ENCODE measurements around the gene DHDDS. TPM values are rescaled to one million over a fixed set of nuclear protein-coding genes. Genes with fewer than 3 reads are reported as not detected.

The DHDDS gene
- total RNA-seq, 2 experiments from 2014 or later: 33.3 to 36.9 TPM

DNA sequence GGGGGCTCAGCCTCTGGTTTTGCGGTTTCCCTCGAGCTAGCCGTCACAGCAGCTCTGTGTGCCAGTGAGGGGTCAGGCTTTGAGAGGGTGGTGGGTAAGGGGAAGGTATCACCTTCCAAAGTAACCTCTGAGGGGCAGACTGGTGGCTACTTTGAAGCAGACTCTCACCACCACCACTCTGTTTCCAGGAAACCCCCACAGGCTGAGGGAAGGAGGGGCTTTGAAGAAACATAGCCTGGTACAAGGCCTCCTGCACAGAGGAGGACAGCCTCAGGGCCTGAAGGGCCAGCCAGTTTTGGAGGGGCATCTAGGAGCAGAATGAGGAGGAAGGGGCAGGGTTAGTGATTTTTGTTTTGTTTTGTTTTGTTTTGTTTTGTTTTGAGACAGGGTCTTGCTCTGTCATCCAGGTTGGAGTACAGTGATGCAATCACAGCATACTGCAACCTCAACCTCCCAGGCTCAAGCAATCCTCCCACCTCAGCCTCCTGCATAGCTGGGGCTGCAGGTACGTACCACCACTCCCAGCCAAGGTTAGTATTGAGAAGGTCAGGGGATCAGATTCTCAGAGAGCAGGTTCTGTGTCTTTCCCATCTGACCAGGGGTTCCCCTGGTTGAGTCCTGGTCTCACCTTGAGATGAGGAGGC, 42.4 kb upstream of the DHDDS start:
- peak; percentile 41 for ATAC-seq
- CTCF ChIA-PET: interaction anchor here (0.9 to 4.2 kb wide), 7 partner anchors 11 to 220 kb away, joined by 3 to 30 read pairs (median 4); partner anchors contain the start of gene ZNF593
- intact Hi-C loops (cut with micrococcal nuclease): loop anchor here (5.0 kb wide), 2 partner anchors 32 to 112 kb away; no protein-coding TSS in a partner anchor
- Mint-ChIP-seq H3K9me3 (no peaks in the 10 kb centered on the region), H3K36me3 (ENCODE audit: low read depth) (no peaks in the 10 kb centered on the region), H3K4me1 (ENCODE audit: low read depth) (peaks cover 46% of the 10 kb centered on the region), H3K4me3 (no peak overlapping the region), H3K27me3 (no peaks in the 10 kb centered on the region), H3K27ac (peak overlapping the region; percentile 57)
- TF ChIP-seq, protein P1, sequence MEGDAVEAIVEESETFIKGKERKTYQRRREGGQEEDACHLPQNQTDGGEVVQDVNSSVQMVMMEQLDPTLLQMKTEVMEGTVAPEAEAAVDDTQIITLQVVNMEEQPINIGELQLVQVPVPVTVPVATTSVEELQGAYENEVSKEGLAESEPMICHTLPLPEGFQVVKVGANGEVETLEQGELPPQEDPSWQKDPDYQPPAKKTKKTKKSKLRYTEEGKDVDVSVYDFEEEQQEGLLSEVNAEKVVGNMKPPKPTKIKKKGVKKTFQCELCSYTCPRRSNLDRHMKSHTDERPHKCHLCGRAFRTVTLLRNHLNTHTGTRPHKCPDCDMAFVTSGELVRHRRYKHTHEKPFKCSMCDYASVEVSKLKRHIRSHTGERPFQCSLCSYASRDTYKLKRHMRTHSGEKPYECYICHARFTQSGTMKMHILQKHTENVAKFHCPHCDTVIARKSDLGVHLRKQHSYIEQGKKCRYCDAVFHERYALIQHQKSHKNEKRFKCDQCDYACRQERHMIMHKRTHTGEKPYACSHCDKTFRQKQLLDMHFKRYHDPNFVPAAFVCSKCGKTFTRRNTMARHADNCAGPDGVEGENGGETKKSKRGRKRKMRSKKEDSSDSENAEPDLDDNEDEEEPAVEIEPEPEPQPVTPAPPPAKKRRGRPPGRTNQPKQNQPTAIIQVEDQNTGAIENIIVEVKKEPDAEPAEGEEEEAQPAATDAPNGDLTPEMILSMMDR (IDR thresholded peaks at IDR 0.05): no peak
- DNase-seq: peak; percentile 35
- POLR2A ChIA-PET: interaction anchor here (1.1 to 1.9 kb wide), 2 partner anchors 10 to 155 kb away, joined by 3 to 6 read pairs; partner anchors contain the start of gene CEP85

DNA sequence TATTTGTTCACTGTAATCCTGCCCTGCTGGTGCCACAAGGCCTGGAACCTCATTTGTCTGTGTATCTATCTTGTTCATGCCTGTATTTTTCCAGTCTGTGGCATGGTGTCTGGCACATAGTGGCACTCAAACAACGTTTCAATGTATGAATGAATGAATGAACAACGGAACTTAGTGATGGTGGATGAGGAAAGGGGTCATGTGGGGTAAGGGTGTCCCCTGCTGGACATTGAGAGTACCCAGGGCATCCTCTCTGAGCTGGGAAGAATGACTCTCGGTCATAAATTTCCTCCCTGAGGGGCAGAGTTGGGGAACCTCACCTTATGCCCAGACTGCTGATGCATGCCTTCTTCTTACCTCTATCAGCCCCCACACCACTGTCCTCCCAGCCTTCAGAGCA, 40.7 kb upstream of the DHDDS start:
- Mint-ChIP-seq H3K27ac (no peak overlapping the region), H3K4me1 (ENCODE audit: low read depth) (peaks cover 40% of the 10 kb centered on the region), H3K9me3 (no peaks in the 10 kb centered on the region), H3K27me3 (no peaks in the 10 kb centered on the region), H3K4me3 (no peak overlapping the region), H3K36me3 (ENCODE audit: low read depth) (no peaks in the 10 kb centered on the region)
- DNase-seq (peak; percentile 71), ATAC-seq (peak; percentile 69)
- TF ChIP-seq, protein P1 (IDR thresholded peaks at IDR 0.05): peak; percentile 82
- intact Hi-C loops (cut with micrococcal nuclease): loop anchor here (5.0 kb wide), 1 partner anchor 34 kb away; no protein-coding TSS in a partner anchor
- POLR2A ChIA-PET: interaction anchor here (1.0 to 1.9 kb wide), 2 partner anchors 13 to 103 kb away, joined by 3 to 6 read pairs; no protein-coding TSS in a partner anchor
- CTCF ChIA-PET: interaction anchor here (0.7 to 4.2 kb wide), 21 partner anchors 9 to 290 kb away, joined by 3 to 30 read pairs (median 4); partner anchors contain the start of genes CD52 and CEP85

DNA sequence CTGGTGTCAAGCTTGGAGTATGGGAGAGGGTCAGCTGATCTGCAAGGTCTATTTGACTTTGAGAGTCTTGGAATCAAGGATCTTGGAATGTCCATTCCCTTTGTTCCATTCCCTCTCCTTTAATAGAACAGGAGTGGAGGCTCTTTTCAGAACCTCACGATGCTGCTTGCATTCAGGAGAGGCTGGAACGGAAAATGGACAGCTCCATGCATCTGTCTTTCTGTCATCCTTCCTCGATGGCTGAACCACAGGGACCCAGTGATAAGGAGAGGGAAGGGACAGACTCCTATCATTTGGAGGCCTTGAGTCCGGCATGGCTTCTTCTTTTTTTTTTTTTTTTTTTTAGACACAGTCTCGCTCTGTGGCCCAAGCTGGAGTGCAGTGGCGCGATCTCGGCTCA, 36.4 kb upstream of the DHDDS start:
- H3K4me1 Mint-ChIP-seq (ENCODE audit: low read depth): peaks cover 15% of the 10 kb centered on the region
- no peak for DNase-seq
- no peak overlapping the region for H3K4me3 Mint-ChIP-seq
- no peaks in the 10 kb centered on the region for H3K27me3 Mint-ChIP-seq
- intact Hi-C loops (cut with micrococcal nuclease): no loop called here
- CTCF ChIA-PET: interaction anchor here (0.7 to 3.2 kb wide), 13 partner anchors 11 to 161 kb away, joined by 3 to 15 read pairs (median 4); partner anchors contain the start of gene CD52
- POLR2A ChIA-PET: interaction anchor here (1.2 kb wide), 1 partner anchor 20 kb away, joined by 4 read pairs; no protein-coding TSS in a partner anchor
- no peaks in the 10 kb centered on the region for H3K36me3 Mint-ChIP-seq (ENCODE audit: low read depth)
- H3K27ac Mint-ChIP-seq: no peak overlapping the region
- ATAC-seq: no peak
- no peaks in the 10 kb centered on the region for H3K9me3 Mint-ChIP-seq
- TF ChIP-seq, protein P1 (IDR thresholded peaks at IDR 0.05): no peak

DNA sequence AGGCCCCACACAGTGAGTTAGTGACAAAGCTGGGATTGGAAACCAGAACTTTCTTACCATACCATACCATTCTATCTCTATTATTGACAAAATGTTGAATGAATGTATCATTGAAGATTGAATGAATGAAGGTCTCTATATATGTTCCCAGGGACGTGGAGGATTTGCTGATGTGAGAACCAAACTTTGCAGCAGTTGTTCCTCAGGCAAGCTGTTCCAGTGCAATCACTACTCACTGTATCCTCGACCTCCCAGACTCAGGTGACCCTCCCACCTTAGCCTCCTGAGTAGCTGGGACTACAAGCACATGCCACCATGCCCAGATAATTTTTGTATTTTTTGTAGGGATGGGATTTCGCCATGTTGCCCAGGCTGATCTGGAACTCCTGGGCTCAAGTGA, 33.1 kb upstream of the DHDDS start:
- intact Hi-C loops (cut with micrococcal nuclease): no loop called here
- DNase-seq (no peak), ATAC-seq (no peak)
- TF ChIP-seq, protein P1 (IDR thresholded peaks at IDR 0.05): no peak
- ChIA-PET CTCF (interaction anchor here (1.4 to 3.8 kb wide), 4 partner anchors 17 to 123 kb away, joined by 3 to 29 read pairs (median 12); no protein-coding TSS in a partner anchor), POLR2A (no interaction called here)
- Mint-ChIP-seq H3K9me3 (no peaks in the 10 kb centered on the region), H3K27ac (no peak overlapping the region), H3K27me3 (peaks cover 8% of the 10 kb centered on the region), H3K36me3 (ENCODE audit: low read depth) (no peaks in the 10 kb centered on the region), H3K4me3 (no peak overlapping the region), H3K4me1 (ENCODE audit: low read depth) (peaks cover 4% of the 10 kb centered on the region)

DNA sequence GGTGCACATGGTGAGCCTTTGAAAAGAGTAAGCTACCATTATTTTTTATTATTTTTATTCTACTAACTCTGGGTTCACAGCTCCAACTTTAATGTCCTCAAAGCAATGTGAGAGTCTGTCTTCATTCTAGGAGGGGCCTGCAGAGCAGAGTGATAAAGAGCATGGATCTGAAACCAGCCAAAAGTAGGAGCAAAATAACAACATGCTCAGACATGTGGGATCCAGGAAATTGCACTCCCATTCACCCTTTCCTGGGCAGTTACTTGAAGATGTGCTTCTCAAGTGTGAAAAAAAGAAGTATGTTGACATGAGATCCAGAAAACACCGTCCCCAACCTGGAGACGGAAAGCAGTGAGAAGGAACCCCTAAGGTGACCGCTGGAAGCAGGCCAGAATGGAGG, 30.2 kb upstream of the DHDDS start:
- H3K4me3 Mint-ChIP-seq: no peak overlapping the region

More for the DNA sequence above, 30.2 kb upstream of the DHDDS start:
- Mint-ChIP-seq H3K4me1 (ENCODE audit: low read depth) (no peaks in the 10 kb centered on the region), H3K27ac (no peak overlapping the region), H3K27me3 (peaks cover 13% of the 10 kb centered on the region), H3K9me3 (no peaks in the 10 kb centered on the region), H3K36me3 (ENCODE audit: low read depth) (no peaks in the 10 kb centered on the region)
- ATAC-seq (no peak), DNase-seq (no peak)
- ChIA-PET CTCF (interaction anchor here (0.9 to 3.8 kb wide), 3 partner anchors 14 to 168 kb away, joined by 3 to 29 read pairs (median 3); partner anchors contain the start of gene CEP85), POLR2A (no interaction called here)
- TF ChIP-seq, protein P1 (IDR thresholded peaks at IDR 0.05): no peak
- intact Hi-C loops (cut with micrococcal nuclease): no loop called here
